ENCODE measurements around the gene PPM1A. TPM values are rescaled to one million over a fixed set of nuclear protein-coding genes. Genes with fewer than 3 reads are reported as not detected.

Gene PPM1A
- polyA plus RNA-seq (2012; ENCODE audit: insufficient read depth, insufficient read length, low read depth), result 41.4 TPM

DNA sequence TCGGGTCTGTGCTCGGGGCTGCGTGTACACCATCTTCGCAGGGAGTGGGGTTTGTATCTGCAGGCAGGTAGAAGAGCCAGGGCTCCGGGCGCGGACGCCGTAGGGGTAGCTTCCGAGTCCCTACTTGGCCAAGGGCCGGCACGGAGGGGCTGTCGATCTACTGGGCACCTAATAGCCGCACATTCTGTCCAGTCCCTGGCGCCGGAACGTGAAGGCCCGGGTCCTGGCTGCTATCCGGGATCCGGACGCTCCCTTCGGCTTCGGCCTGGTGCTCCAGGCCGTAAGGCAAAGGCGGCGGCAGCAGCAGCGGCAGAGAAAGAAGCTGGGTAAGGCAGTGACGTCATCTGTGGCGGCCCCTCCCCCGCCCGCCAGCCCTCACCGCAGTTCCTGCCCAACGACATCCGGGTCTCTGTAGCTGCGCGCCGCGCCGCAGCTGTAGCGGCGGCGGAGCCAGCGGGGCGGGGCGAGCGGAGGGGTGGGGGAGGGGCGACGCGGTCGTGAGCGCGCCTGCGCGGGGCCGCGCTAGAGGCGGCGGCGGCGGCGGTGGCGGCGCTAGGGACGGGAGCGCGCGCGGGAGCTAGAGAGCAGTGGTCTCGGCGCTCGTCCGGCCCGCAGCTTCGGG lies at the start of gene PPM1A:
Gene PPM1A, plus strand, starts transcription at position 525 of the 622 bp plus-strand sequence. CDS start 33,483 bp downstream, outside the sequence.
- peaks cover 3% of the 10 kb centered on the region; the same call in 1 of the 2 replicates for H3K4me1 ChIP-seq
- TF ChIP-seq, protein P1, sequence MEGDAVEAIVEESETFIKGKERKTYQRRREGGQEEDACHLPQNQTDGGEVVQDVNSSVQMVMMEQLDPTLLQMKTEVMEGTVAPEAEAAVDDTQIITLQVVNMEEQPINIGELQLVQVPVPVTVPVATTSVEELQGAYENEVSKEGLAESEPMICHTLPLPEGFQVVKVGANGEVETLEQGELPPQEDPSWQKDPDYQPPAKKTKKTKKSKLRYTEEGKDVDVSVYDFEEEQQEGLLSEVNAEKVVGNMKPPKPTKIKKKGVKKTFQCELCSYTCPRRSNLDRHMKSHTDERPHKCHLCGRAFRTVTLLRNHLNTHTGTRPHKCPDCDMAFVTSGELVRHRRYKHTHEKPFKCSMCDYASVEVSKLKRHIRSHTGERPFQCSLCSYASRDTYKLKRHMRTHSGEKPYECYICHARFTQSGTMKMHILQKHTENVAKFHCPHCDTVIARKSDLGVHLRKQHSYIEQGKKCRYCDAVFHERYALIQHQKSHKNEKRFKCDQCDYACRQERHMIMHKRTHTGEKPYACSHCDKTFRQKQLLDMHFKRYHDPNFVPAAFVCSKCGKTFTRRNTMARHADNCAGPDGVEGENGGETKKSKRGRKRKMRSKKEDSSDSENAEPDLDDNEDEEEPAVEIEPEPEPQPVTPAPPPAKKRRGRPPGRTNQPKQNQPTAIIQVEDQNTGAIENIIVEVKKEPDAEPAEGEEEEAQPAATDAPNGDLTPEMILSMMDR (IDR thresholded peaks at IDR 0.05; ENCODE audit: low read depth, low read length), result no peak
- H3K4me3 ChIP-seq (ENCODE audit: low read depth, low read length), result peak within 1 kb of the TSS; percentile 88

DNA sequence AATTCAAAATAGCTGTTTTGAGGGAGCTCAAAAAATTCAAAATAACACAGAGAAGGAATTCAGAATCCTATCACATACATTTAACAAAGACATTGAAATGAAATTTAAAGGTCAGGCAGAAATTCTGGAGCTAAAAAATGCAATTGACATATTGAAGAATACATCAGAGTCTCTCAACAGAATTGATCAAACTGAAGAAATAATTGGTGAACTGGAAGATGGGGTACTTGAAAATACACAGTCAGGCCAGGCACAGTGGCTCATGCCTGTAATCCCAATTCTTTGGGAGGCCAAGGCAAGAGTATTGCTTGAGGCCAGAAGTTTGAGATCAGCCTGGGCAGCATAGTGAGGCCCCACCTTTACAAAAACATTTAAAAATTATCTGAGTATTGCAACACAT lies 49.7 kb upstream of the PPM1A start:
- TF ChIP-seq, protein P1 (IDR thresholded peaks at IDR 0.05; ENCODE audit: low read depth, low read length), result no peak

More for the DNA sequence above, at the start of gene PPM1A:
- Histone ChIP-seq H3K36me3 (no peaks in the 10 kb centered on the region), H3K9me3 (no peaks in the 10 kb centered on the region), H3K27me3 (no peaks in the 10 kb centered on the region)
- peak; percentile 97 for DNase-seq

DNA sequence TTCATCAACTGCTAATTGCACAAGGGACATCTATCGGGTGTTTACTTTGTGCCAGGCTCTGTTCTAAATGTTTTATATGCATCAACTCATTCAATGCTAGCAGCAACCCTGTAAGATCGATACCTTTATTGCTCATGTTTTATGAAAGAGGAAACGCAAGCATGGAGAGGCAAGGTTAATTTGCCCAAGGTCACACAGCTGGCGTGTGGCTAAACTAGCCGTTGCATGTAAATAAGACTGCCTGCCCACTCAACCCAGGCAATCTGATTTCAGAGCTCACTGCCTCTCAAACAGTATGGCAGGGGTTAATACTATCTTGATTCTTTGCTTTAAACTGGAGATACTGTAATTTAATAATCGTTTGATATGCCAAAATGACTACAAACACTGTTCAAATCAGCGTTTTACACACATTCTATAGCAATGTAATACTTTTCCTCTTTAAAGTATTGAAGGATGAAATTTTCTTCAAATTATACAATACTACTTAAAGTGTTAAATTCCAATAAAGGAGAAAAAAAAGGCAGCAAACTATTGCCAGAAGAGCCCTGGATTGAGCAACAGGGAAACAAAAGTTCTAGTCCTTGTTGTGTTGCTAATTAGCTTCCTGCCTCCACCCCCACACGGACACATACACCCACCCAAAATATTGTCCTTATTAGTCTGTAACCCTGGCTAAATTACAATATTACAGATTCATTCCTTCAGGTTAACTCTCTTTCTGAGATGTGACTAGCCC lies 44.7 kb upstream of the PPM1A start:
- H3K9me3 ChIP-seq, result no peaks in the 10 kb centered on the region
- H3K4me1 ChIP-seq, result peaks cover 3% of the 10 kb centered on the region; the same call in 1 of the 2 replicates
- no peaks in the 10 kb centered on the region for H3K27me3 ChIP-seq
- TF ChIP-seq, protein P1 (IDR thresholded peaks at IDR 0.05; ENCODE audit: low read depth, low read length), result no peak
- H3K36me3 ChIP-seq, result no peaks in the 10 kb centered on the region
- H3K4me3 ChIP-seq (ENCODE audit: low read depth, low read length), result peak overlapping the region; percentile 22
- no peak for DNase-seq

More for the DNA sequence above, 49.7 kb upstream of the PPM1A start:
- Histone ChIP-seq H3K4me1 (peaks cover 3% of the 10 kb centered on the region; the same call in 1 of the 2 replicates), H3K27me3 (no peaks in the 10 kb centered on the region), H3K9me3 (no peaks in the 10 kb centered on the region), H3K36me3 (no peaks in the 10 kb centered on the region), H3K4me3 (ENCODE audit: low read depth, low read length) (no peak overlapping the region)
- DNase-seq, result no peak

DNA sequence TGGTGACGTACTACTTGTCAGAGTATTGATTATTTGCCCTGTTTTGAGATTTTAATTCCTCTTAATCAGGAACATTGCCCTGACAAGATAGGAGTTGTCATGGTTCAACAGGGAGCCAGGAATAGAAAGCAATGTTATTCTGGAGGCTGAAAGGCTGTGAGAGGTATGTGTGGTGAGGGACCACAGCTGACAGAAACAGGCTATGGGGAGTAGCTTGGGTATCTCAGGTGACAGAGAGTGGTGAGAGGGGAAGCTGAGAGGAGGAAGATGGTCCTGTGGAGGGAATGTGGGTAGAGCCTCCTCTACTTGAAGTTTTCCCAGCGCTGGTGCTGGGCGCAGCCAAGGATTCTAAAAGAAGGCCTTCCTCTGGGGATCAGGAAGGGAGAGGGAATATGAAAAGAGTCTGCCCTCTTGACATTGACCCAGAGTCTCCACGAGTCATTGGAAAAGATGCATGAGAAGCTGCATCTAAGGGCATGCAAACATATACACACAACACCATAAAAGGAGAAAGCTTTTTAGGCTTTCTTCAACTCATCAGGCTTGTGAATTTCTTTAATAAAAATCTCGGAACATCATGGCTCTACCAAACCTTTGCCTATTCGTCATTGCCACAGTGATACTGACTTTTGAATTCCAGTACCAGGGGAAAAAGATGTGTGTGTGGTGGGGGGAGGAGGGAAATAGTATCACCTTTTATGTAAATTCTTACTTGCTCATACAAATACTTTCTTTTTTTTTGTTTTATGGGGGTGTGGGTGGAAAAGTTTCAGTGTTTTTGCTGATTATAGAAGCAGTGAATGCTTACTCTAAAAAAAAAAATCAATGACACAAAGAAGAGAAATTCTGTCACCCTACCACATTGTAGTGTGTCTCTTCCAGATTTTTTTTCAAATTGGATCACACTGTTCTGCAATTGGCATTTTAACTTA lies 43.9 kb upstream of the PPM1A start:
- H3K36me3 ChIP-seq, result no peaks in the 10 kb centered on the region
- DNase-seq, result no peak
- no peaks in the 10 kb centered on the region for H3K27me3 ChIP-seq
- H3K9me3 ChIP-seq, result no peaks in the 10 kb centered on the region
- H3K4me3 ChIP-seq (ENCODE audit: low read depth, low read length), result no peak overlapping the region
- peaks cover 3% of the 10 kb centered on the region; the same call in 1 of the 2 replicates for H3K4me1 ChIP-seq
- TF ChIP-seq, protein P1 (IDR thresholded peaks at IDR 0.05; ENCODE audit: low read depth, low read length), result no peak

DNA sequence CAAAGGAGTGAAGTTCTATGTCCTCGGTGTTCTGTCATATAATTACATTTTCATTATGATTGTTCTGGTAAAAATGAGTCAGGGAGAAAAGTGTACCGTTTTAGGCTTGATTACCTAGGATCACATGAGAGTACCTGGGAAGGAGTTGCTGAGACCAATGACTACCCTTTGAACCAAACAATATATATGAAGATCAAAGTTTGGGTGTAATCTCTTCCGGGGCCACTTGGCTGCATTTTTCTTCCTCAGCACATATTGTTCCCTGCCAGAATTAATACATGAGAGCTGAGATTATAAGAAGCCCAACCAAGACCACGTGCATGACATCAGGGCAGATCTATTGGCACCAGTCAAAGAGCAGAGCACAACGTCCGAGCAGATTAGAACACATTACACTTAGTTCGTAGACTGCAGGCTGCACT lies 42.8 kb upstream of the PPM1A start:
- H3K4me1 ChIP-seq, result peaks cover 3% of the 10 kb centered on the region; the same call in 1 of the 2 replicates
- H3K4me3 ChIP-seq (ENCODE audit: low read depth, low read length), result no peak overlapping the region
- no peaks in the 10 kb centered on the region for H3K27me3 ChIP-seq
- DNase-seq, result no peak
- TF ChIP-seq, protein P1 (IDR thresholded peaks at IDR 0.05; ENCODE audit: low read depth, low read length), result no peak
- no peaks in the 10 kb centered on the region for H3K9me3 ChIP-seq
- H3K36me3 ChIP-seq, result no peaks in the 10 kb centered on the region
